HG03097 (cell line): Measurements from ENCODE around the gene CCDC92.
"Not testable (repeated sequence)": the region's sequence is repeated elsewhere in the genome, so short reads cannot be mapped to it uniquely, and the experiment has no call there.

Experiments
- ATAC-seq: cut with Tn5 transposase; IDR thresholded peaks from one replicate; pipeline ENCODE4 v1.9.1; 2021; ENCODE audit not compliant: unreplicated experiment, low FRiP score

The CCDC92 gene

DNA sequence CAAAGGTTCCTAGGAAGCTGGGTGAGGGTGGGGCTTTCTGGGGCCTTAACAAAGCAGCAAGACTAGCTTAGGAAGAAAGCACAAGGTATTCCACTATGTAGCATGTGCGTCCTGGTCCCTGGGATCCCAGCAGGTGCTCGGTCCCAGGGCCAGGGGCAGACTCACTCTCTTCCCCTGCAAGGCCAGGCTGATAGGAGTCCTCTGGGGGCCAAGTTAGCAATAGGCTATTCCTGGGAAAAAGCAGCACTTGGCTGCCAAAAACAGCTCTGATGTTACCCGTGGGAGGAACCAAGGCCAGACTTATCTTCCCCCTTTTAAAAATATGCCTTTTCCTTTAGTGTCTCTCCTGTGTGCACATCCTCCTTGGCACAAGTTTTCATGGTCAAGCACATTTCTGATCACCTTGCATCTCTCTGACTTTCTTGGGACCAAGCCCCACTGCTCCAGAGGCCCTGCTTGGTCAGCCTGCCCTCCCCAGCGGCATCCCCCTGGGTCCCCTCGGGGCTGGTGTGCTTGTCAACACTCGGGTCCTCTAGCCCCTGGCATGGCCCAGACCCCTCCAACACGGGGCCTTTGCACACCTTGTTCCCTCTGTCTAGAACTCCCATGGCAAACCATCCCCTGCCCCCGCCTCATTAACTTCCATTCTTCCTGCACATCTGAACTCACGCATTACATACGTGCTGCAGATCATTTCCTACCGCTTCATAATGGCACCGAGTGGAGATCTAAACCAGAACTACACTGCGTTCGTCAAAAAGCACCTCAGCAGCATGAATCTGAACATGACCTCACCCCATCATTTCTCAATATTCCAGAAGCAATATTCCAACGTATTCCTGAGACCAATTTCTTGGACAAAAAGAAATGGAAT, 21.9 kb downstream of the CCDC92 start:
- ATAC-seq = no peak

DNA sequence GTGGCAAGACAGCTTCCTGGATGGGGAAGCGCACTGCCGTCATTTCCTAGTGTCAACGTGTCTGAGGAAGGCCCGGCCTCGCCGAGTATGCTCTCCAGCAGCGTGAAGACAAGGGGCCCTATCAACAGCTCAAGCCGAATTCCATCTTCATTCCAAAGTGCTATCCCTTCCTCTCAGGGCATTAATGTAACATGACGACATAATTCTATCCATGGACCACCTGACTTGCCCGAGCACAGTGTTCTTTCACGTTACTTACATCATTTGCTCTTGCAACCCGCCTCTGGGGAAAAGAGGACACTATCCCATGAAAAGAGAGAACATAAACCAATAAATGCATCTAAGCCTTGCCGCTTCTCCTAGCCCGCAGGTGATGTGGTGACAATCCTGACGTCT, 22.9 kb downstream of the CCDC92 start:
- ATAC-seq = no peak

GRCh38 chr12:123948796-123949769, 23.5 kb downstream of the CCDC92 start:
- ATAC-seq = no peak

- no peak for ATAC-seq
Observed at GRCh38 chr12:123948401-123948795, 24.2 kb downstream of the CCDC92 start.

GRCh38 chr12:123947531-123947930, 25.1 kb downstream of the CCDC92 start:
- not testable (repeated sequence) for ATAC-seq

DNA sequence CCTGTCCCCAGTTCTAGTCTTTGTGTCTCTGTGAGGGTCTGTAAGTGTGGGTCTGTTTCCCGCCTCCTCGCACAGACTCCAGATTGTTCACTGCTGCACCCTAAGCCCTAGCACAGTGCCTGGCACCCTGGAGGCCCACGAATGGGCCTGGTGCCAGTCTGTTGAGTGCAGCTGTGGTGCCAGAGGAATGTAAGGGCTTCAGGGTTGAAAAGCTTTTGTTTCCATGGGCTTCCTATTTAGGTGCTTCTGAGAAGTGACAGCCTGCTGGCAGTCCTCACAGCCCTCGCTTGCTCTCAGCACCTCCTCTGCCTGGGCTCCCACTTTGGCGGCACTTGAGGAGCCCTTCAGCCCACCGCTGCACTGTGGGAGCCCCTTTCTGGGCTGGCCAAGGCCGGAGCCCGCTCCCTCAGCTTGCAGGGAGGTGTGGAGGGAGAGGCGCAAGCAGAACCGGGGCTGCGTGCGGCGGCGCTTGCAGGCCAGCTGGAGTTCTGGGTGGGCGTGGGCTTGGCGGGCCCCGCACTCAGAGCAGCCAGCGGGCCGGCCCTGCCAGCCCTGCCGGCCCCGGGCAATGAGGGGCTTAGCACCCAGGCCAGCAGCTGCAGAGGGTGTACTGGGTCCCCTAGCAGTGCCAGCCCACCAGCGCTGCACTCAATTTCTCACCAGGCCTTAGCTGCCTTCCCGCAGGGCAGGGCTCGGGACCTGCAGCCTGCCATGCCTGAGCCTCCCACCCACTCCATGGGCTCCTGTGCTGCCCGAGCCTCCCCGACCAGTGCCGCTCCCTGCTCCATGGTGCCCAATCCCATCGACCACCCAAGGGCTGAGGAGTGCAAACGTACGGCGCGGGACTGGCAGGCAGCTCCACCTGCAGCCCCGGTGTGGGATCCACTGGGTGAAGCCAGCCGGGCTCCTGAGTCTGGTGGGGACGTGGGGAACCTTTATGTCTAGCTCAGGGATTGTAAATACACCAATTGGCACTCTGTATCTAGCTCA, 25.8 kb downstream of the CCDC92 start:
- ATAC-seq = not testable (repeated sequence)

DNA sequence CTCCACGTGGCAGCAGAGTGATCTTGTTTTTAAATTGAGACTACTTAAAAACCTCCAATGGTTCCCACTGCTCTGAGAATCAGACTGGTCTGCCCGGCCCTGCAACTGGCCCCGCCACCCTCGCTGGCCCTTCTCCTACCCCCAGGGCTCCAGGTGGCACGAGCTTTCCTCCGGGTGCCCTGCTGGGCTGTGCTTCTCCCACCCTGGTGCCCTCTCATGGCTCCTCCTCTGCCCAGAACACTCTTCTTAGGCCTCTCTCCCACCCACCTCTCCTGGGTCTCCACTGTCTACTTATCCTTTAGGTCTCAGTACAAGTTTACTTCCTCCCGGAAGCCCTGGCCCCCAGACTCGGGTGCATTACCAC, 26.5 kb downstream of the CCDC92 start:
- no peak for ATAC-seq

DNA sequence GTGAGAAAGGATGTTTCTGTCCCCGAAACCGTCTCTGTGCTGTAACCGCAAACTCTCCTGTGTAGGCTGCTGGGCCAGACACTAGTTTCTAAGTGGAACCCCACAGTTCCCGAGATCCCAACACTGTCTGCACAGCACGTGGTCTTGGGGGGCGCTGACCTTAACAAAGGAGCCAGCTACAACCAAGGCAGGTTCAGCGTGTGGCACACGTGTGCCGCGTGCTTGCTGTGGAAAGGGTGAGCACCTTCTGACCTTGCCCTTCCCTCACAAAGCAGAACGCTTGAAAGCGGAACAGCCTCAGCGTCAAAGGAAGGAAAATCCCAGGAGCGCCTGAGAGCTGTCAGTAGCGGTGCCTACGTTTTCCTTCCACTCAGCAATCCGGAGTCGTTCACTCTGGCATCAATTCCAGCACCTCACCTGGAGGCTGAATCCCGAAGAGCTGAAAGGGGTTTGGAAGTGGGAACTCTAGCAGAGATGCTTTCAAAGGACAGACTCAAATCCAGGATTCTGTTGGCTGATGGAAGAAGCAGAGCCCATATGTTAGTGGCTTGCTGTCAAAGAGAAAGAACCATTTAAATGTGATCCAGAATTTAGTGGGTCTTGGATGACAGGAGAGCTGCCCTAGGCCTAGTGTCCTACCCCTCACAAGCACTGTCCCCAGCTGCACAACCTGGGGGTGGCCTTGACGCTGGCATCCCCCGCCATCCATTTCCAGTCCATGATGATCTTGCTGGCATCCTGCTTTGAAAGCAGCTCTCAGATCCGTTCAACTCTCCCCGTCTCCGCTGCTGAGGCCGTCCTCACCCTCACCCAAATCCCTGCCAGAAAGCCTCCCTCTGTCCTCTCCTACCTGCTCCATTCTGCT, 27.1 kb downstream of the CCDC92 start:
- ATAC-seq = no peak

GRCh38 chr12:123944696-123945095, 27.9 kb downstream of the CCDC92 start:
- no peak for ATAC-seq

DNA sequence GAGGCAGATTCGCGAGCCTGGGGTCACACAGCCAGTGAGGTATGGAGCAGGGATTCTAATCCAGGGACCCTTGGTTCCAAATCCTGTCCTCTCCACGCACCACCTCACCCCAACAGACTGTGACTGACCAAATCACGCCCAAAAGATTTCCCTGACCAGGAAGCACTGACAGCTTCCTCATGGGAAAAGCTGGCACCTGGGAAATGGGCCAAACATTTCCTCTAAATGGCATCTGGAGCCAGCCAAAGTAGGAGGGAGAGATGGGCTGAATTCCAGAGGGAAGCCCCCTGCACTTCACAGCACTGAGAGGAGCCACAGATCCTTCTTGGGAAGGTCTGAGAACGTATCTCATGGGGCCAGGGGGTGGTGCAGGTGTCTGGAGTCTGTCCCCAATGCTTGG, 28.8 kb downstream of the CCDC92 start:
- no peak for ATAC-seq

GRCh38 chr12:123942911-123943648, 29.6 kb downstream of the CCDC92 start:
- ATAC-seq = no peak

DNA sequence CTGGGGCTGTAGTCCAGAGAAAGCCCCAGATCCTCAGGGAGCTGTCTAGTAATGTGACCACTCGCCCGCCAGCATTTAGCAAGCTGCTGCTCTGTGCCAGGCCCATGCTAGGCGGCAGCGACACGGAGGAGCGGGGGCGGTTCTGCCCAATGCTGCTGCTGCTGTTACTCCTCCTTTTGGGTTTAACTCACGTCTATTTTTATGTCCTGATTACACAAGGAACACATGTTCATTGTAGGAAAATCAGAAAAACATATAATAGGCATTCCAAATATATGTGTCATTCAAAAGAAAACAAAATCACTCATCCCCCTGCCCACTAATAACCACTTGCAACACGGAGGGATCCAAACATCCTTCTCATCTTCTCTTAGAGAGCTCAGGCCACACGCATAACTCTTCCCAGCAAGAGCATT, 30.4 kb downstream of the CCDC92 start:
- no peak for ATAC-seq

GRCh38 chr12:123941624-123942237, 30.9 kb downstream of the CCDC92 start:
- ATAC-seq = no peak

DNA sequence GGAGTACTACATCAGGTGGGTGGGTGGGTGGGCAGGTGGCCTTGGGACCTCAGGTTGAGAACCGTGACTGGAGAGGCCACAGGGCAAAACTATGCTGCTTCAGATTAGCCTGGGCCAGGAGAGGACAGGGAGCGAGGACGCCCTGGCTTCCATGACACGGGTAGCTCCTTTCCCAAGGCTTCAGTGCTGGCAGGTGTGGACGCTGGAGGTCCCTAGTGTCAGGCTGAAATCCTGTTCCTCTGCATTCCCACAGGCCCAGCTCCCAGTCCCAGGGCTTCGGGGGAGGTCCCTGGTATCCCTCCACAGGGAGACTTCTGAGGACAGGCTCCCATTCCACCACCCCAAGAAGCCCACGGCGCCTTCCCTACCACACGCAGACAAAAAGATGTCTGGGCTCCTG, 31.6 kb downstream of the CCDC92 start:
- ATAC-seq = no peak

- ATAC-seq = no peak
Observed at GRCh38 chr12:123940627-123940966, 32.0 kb downstream of the CCDC92 start.

GRCh38 chr12:123939716-123940626, 32.7 kb downstream of the CCDC92 start:
- no peak for ATAC-seq
